ENCODE results near the gene ENPP3.

The ENPP3 gene

DNA sequence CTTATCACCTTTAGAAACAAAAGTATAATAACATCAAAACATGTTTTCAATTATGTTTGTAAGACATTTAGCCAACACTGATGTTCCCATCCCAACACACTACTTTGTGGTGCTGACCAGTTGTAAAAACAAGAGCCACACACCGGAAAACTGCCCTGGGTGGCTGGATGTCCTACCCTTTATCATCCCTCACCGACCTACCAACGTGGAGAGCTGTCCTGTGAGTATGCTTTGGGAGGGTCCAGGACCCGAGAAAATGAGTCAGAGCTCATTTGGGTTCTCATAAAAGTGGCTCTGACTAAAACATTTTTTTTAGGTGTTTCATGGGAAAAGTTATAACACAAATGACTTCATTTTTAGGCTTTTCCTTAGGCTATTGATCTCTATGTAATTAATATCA, 103.1 kb downstream of the ENPP3 start:
- no peak for TF ChIP-seq POLR2AphosphoS5 (IDR thresholded peaks at IDR 0.05; ENCODE audit: low read depth, low read length)
- TF ChIP-seq, protein P1, sequence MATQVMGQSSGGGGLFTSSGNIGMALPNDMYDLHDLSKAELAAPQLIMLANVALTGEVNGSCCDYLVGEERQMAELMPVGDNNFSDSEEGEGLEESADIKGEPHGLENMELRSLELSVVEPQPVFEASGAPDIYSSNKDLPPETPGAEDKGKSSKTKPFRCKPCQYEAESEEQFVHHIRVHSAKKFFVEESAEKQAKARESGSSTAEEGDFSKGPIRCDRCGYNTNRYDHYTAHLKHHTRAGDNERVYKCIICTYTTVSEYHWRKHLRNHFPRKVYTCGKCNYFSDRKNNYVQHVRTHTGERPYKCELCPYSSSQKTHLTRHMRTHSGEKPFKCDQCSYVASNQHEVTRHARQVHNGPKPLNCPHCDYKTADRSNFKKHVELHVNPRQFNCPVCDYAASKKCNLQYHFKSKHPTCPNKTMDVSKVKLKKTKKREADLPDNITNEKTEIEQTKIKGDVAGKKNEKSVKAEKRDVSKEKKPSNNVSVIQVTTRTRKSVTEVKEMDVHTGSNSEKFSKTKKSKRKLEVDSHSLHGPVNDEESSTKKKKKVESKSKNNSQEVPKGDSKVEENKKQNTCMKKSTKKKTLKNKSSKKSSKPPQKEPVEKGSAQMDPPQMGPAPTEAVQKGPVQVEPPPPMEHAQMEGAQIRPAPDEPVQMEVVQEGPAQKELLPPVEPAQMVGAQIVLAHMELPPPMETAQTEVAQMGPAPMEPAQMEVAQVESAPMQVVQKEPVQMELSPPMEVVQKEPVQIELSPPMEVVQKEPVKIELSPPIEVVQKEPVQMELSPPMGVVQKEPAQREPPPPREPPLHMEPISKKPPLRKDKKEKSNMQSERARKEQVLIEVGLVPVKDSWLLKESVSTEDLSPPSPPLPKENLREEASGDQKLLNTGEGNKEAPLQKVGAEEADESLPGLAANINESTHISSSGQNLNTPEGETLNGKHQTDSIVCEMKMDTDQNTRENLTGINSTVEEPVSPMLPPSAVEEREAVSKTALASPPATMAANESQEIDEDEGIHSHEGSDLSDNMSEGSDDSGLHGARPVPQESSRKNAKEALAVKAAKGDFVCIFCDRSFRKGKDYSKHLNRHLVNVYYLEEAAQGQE (IDR thresholded peaks at IDR 0.05; ENCODE audit: insufficient read depth in 1 of 2, low read depth in 2 of 2, low read length in 2 of 2): no peak
- no peak for TF ChIP-seq FOXP2 (optimal IDR thresholded peaks at IDR 0.05; ENCODE audit: borderline replicate concordance, extremely low read depth, extremely low read length, insufficient read depth)
- no peak for TF ChIP-seq SIN3A (IDR thresholded peaks at IDR 0.05; ENCODE audit: borderline replicate concordance, insufficient read depth, low read length)
- TF ChIP-seq TAF1 (IDR thresholded peaks at IDR 0.05; ENCODE audit: borderline replicate concordance, insufficient read depth, low read length): no peak

DNA sequence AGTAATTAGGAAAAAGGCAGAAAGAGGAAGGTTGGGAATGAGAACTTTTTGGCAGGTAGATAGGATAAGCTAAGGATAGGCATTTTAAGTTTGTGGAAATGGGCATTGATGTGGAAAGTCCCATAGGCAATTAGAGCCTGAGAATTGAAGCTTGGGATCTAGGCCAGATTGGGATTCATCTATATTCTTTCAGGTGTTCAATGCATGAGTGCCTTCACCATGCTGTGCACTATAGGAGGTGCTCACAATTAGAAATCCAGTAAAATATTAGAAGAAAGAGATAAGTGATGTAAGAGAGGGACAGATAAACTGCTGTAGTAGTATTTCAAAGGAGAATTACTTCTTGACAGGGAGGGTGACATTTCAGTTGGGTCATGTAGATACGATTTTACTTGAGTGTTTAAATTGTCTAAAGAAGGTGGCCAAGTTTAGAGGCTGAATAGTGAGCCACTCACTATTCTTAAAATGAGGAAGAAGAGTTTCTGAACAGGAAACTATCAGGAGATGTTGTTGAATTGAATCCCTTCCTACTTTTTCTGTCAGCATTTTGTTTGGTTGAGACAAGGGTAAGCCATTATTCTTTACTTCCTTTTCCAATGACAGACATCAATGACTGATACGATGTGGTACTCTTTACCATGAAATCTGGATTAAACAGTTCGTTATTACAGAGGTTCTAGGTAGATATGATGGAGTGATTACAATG, 104.7 kb downstream of the ENPP3 start:
- no peak for TF ChIP-seq TAF1 (IDR thresholded peaks at IDR 0.05; ENCODE audit: borderline replicate concordance, insufficient read depth, low read length)
- no peak for TF ChIP-seq SIN3A (IDR thresholded peaks at IDR 0.05; ENCODE audit: borderline replicate concordance, insufficient read depth, low read length)

DNA sequence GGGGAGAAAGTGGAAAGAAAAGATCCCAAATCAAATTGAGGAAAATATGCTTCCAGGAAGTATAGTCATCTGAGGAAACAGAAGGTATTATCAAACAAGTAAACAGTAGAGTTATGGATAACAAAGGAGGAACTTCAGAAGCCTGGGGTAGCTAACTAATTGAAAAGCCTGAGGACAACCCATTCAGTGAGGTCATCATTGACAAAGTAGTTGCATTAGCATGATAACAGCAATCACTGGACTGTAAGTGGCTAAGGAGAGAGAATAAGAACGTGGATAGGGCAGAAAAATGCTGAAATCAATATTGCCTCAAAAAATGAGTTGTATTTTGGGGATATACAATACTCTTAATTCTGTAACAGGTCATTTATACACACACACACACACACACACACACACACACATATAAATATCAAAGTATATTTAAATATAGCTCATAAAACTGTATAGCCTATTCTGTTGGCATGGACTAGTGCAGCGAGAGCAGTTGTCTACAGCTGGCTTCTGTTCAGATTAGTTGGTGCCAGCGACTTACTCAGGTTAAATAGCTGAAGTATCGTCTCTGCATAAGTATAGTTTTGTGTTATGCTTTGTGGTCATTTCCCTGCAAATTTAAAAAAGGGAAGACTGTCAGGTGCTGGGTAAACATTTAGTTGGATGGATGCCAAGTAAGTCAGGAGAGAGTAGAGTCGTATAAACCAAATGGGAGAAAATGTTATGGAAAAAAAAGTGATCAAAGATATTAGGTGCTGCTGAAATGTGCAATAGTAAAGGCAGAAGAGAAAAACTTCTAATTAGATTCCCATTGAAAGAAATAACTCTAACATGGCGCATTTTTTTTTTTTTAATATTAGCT, 107.6 kb downstream of the ENPP3 start:
- TF ChIP-seq, protein P1 (IDR thresholded peaks at IDR 0.05; ENCODE audit: insufficient read depth in 1 of 2, low read depth in 2 of 2, low read length in 2 of 2): no peak
- TF ChIP-seq TAF1 (IDR thresholded peaks at IDR 0.05; ENCODE audit: borderline replicate concordance, insufficient read depth, low read length) (no peak), SIN3A (IDR thresholded peaks at IDR 0.05; ENCODE audit: borderline replicate concordance, insufficient read depth, low read length) (no peak), FOXP2 (optimal IDR thresholded peaks at IDR 0.05; ENCODE audit: borderline replicate concordance, extremely low read depth, extremely low read length, insufficient read depth) (no peak), POLR2AphosphoS5 (IDR thresholded peaks at IDR 0.05; ENCODE audit: low read depth, low read length) (no peak)

DNA sequence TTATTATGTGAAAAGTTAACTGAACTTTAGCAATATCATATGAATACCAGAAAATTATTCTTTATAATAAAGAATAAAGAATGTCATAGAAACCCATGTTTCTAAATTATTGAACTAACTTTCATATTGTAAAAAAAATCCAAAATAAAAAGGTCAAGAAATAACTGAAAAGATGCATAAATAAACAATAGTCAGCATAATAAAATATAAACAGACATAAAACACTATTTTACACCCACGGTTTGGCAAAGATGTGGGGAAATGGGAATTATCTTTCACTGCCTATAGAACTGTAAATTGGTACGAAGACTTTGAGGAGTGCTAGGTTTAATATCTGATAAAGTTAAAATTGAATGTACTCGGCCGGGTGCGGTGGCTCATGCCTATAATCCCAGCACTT, 108.4 kb downstream of the ENPP3 start:
- TF ChIP-seq, protein P1 (IDR thresholded peaks at IDR 0.05; ENCODE audit: insufficient read depth in 1 of 2, low read depth in 2 of 2, low read length in 2 of 2): no peak
- TF ChIP-seq FOXP2 (optimal IDR thresholded peaks at IDR 0.05; ENCODE audit: borderline replicate concordance, extremely low read depth, extremely low read length, insufficient read depth) (no peak), TAF1 (IDR thresholded peaks at IDR 0.05; ENCODE audit: borderline replicate concordance, insufficient read depth, low read length) (no peak), POLR2AphosphoS5 (IDR thresholded peaks at IDR 0.05; ENCODE audit: low read depth, low read length) (no peak), SIN3A (IDR thresholded peaks at IDR 0.05; ENCODE audit: borderline replicate concordance, insufficient read depth, low read length) (no peak)

DNA sequence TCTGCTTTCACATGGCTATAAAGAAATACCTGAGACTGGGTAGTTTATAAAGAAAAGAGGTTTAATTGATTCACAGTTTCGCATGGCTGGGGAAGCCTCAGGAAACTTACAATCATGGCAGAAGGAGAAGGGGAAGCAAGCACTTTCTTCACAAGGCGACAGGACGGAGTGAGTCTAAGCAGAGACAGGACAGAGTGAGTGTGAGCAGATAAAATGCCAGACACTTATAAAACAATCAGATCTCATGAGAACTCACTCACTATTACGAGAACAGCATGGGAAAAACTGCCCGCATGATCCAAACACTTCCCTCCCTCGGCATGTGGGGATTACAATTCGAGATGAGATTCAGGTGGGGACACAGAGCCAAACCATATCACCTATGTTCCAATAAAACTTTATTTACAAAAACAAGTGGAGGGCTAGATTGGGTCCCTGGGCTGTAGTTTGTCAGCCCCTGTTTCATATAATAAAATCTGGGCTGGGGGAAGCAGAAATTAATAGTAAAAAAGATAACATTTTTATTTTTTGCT, 110.8 kb downstream of the ENPP3 start:
- TF ChIP-seq SIN3A (IDR thresholded peaks at IDR 0.05; ENCODE audit: borderline replicate concordance, insufficient read depth, low read length): no peak
- TF ChIP-seq, protein P1 (IDR thresholded peaks at IDR 0.05; ENCODE audit: insufficient read depth in 1 of 2, low read depth in 2 of 2, low read length in 2 of 2): no peak
- TF ChIP-seq POLR2AphosphoS5 (IDR thresholded peaks at IDR 0.05; ENCODE audit: low read depth, low read length): no peak
- no peak for TF ChIP-seq FOXP2 (optimal IDR thresholded peaks at IDR 0.05; ENCODE audit: borderline replicate concordance, extremely low read depth, extremely low read length, insufficient read depth)
